Transverse colon (tissue), 4 donors: ENCODE data around the gene KNCN. TPM values are rescaled to one million over a fixed set of nuclear protein-coding genes. Genes with fewer than 3 reads are reported as not detected.

Experiments
- DNase-seq: peaks from one replicate; pipeline ENCODE4 v3.0.0-alpha.2; 2019
- H3K27ac ChIP-seq, 4 donors: fragments of 200-600 bp; sonication (generic); 2 replicates each; pipeline ENCODE4 v1.5.1; 2016 to 2018; ENCODE audit warnings: inconsistent platforms in 4 of 4
- H3K27me3 ChIP-seq: fragments of 200-600 bp; sonication (generic); 2 replicates; pipeline ENCODE4 v1.5.1; 2017; ENCODE audit warnings: inconsistent platforms
- H3K36me3 ChIP-seq, 4 donors: fragments of 200-600 bp; sonication (generic); 2 replicates each; pipeline ENCODE4 v1.5.1; 2017 to 2019; ENCODE audit warnings: inconsistent platforms in 4 of 4
- H3K4me1 ChIP-seq, 4 donors: fragments of 200-600 bp; sonication (generic); 2 replicates each; pipeline ENCODE4 v1.5.1; 2017 to 2020; ENCODE audit warnings: inconsistent platforms in 4 of 4
- H3K4me3 ChIP-seq, 4 donors: fragments of 200-600 bp; sonication (generic); 1 replicate in 1 of 4; 2 replicates in 3 of 4; pipeline versions ENCODE4 v1.5.1 to v1.6.1; 2017 to 2019; ENCODE audit warnings: inconsistent platforms in 4 of 4
- H3K9me3 ChIP-seq, 2 donors: fragments of 200-600 bp; sonication (generic); 2 replicates each; pipeline ENCODE4 v1.5.1; 2017 to 2019; ENCODE audit warnings: inconsistent platforms in 2 of 2
- EP300 ChIP-seq: sonication (generic); formaldehyde crosslinking; IDR thresholded peaks from one replicate; pipeline ENCODE4 v1.6.1; 2017; ENCODE audit warnings: antibody characterized with exemption, low read depth
- POLR2A ChIP-seq: fragments of 450-650 bp; IDR thresholded peaks from one replicate; pipeline ENCODE4 v1.6.1; 2016; ENCODE audit warnings: antibody characterized with exemption, mild to moderate bottlenecking, moderate library complexity
- POLR2AphosphoS5 ChIP-seq, 3 donors: sonication (generic); formaldehyde crosslinking; IDR thresholded peaks; one replicate each; pipeline ENCODE4 v1.6.1; 2016; ENCODE audit warnings: antibody characterized with exemption in 3 of 3
- WGBS, 2 donors: methylation state at CpG; one replicate each; pipeline ENCODE4 v1.1.5; 2018; ENCODE audit warnings: low coverage in 1 of 2; 5-methylcytosine and 5-hydroxymethylcytosine counted together
- in situ Hi-C, 4 donors: fragments of 200-750 bp; cut with MboI; loops; one replicate each; pipeline versions ENCODE4 v1.15.0 to v1.15.1; 2017; ENCODE audit warnings: low sequenced_read_pairs in 3 of 4, low pct_ligation_motif_present in 1 of 4, low pct_unique_long_range_greater_than_20kb in 1 of 4
- intact Hi-C: fragments of 100-400 bp; cut with DNase I; formaldehyde crosslinking; loops from one replicate; pipeline ENCODE4 v1.15.1; 2023; ENCODE audit warnings: low total_unique reads
- total RNA-seq, 4 donors: library from RNA; depleted of rRNA; stranded (reverse); fragments of >200 nt; gene quantifications; one replicate each; pipeline ENCODE4 v1.1.0, GENCODE V29; 2016
- TF ChIP-seq, protein P1 (sequence below), 5 experiments: fragments of 200-600 bp in 3 of 5; fragments of 450-650 bp in 2 of 5; sonication (generic) in 3 of 5; IDR thresholded peaks; 1 replicate in 2 of 5; 2 replicates in 3 of 5; pipeline ENCODE4 v1.5.1; 2016 to 2017; ENCODE audit warnings: antibody characterized with exemption in 5 of 5, inconsistent platforms in 3 of 5, mild to moderate bottlenecking in 2 of 5, moderate library complexity in 1 of 5

KNCN gene
- not detected for total RNA-seq

DNA sequence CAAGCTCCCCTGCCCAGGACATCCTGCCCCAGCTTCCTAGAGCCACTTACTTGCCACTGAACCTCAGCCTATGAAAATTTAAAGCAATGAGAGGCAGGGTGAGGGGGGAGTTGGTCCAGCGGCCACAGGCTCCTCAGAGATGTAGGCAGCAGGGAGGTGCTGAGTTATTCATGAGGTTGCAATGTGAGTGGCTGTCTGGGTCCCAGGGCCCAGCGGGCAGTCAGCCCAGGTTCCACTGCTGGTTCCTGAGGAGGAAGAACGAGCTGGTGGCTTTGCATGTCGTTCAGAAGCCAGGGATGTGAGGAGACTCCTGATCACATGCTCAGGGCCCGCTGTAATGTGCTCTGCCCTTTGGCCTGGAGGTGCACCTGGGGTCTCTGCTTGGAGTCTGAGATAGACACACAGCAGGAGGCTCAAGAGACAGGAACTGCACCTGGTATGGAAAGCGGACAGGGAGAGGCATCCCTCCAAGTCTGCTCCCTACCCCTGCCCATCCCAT lies at the start of gene KNCN:
TSS of gene KNCN (minus strand) at position 51 of the 499 bp plus-strand sequence. CDS start 432 bp downstream, outside the sequence.
- TF ChIP-seq POLR2A (no peak), POLR2AphosphoS5 (IDR thresholded peaks at IDR 0.05) (no peak), EP300 (no peak)
- TF ChIP-seq, protein P1, sequence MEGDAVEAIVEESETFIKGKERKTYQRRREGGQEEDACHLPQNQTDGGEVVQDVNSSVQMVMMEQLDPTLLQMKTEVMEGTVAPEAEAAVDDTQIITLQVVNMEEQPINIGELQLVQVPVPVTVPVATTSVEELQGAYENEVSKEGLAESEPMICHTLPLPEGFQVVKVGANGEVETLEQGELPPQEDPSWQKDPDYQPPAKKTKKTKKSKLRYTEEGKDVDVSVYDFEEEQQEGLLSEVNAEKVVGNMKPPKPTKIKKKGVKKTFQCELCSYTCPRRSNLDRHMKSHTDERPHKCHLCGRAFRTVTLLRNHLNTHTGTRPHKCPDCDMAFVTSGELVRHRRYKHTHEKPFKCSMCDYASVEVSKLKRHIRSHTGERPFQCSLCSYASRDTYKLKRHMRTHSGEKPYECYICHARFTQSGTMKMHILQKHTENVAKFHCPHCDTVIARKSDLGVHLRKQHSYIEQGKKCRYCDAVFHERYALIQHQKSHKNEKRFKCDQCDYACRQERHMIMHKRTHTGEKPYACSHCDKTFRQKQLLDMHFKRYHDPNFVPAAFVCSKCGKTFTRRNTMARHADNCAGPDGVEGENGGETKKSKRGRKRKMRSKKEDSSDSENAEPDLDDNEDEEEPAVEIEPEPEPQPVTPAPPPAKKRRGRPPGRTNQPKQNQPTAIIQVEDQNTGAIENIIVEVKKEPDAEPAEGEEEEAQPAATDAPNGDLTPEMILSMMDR (IDR thresholded peaks at IDR 0.05): no peak
- Histone ChIP-seq H3K4me1 (peaks cover 0 to 9% (median 0%) of the 10 kb centered on the region in 4 donors), H3K36me3 (no peaks in the 10 kb centered on the region), H3K4me3 (no peak within 1 kb of the TSS), H3K27ac (no peak within 1 kb of the TSS), H3K27me3 (peaks cover 24% of the 10 kb centered on the region), H3K9me3 (no peaks in the 10 kb centered on the region)
- in situ Hi-C loops: no loop called here
- no peak for DNase-seq
- intact Hi-C loops: no loop called here
- WGBS, 2 donors: 57% methylated on average over 6 of the region's 6 CpGs; no CpG with 5 or more reads in 1 of the 2 donors

DNA sequence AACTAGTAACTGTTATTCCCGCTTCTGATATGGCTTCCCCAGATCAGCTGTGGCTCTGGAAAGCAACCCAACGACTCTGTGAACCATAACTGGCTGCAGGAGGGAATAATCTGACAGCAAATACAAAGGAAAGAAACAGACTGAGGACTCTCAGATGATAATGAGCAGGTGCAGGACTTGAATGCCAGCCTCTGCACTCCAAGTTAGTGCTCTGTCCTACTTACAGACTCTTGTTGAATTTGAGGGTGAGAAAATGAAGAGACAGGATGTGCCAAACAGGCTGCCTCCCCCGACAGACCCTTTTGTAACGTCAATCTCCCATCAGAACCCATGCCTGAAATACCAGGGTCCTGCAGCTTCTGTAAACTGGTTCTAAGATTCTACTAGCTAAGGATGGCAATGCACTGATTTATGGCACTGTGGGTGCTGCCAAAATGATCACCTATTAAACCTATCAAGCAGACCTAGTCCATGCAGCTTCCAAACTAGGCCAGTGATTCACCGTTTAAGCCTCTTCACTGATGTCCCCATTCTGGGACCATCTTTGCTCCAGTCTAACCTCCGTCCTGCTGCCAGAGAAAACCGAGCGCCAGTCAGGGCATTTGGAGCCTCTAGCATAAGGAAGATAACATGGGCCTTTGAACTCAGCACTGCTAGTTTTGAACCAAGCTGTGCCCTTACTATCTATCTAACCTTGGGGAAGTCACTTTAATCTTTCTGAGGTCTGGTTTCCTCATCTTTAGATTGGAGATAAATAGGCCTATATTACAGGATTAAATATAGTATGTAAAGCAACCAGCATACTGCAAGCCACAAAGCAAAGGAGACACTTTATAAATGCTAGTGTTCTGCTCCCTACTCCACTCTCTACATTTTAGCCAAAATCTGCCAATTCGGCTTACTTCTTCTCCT lies 47.9 kb upstream of the KNCN start:
- WGBS, 2 donors: 77 to 85% methylated on average over 4 to 9 of the region's 9 CpGs
- H3K4me3 ChIP-seq: no peak overlapping the region
- no peaks in the 10 kb centered on the region for H3K27me3 ChIP-seq
- DNase-seq: no peak
- in situ Hi-C loops (no loop called here), intact Hi-C loops (no loop called here)
- H3K36me3 ChIP-seq: peaks cover 0 to 6% (median 0%) of the 10 kb centered on the region in 4 donors
- H3K4me1 ChIP-seq: peaks cover 13 to 55% (median 19%) of the 10 kb centered on the region in 4 donors
- no peaks in the 10 kb centered on the region for H3K9me3 ChIP-seq
- TF ChIP-seq, protein P1 (IDR thresholded peaks at IDR 0.05): no peak
- no peak for TF ChIP-seq EP300
- no peak for TF ChIP-seq POLR2A
- TF ChIP-seq POLR2AphosphoS5 (IDR thresholded peaks at IDR 0.05): no peak
- peak overlapping the region in 3 of 4 donors; percentile 14 to 50 (median 38) for H3K27ac ChIP-seq

DNA sequence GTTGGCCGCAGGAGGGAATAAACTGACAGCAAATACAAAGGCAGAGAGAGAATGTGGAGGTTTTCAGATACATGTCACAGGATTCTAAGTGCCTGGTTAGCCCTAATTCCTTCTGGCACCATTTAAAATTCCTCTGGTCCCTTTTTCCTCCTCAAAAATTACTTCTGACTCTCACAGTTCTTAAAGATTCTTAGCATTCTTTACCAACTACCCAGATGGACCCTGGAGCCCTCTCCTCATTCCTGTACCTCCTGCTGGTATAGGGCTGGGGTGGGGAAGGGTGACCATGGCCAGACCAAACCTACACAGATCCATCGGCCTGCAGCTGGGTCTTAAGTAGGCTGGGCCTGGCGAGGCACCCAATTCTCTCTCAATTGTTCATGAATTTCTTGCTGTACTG lies 45.4 kb upstream of the KNCN start:
- DNase-seq: no peak
- in situ Hi-C loops: no loop called here
- intact Hi-C loops: no loop called here
- no peak overlapping the region for H3K27ac ChIP-seq
- no peak overlapping the region for H3K4me3 ChIP-seq
- no peaks in the 10 kb centered on the region for H3K27me3 ChIP-seq
- no peaks in the 10 kb centered on the region for H3K9me3 ChIP-seq
- peaks cover 0 to 23% (median 3%) of the 10 kb centered on the region in 4 donors for H3K36me3 ChIP-seq
- H3K4me1 ChIP-seq: peaks cover under 1 to 38% (median 10%) of the 10 kb centered on the region in 4 donors
- TF ChIP-seq, protein P1 (IDR thresholded peaks at IDR 0.05): no peak
- TF ChIP-seq POLR2A: no peak
- no peak for TF ChIP-seq EP300
- no peak for TF ChIP-seq POLR2AphosphoS5 (IDR thresholded peaks at IDR 0.05)
- WGBS, 2 donors: 95 to 97% methylated on average over 2 to 3 of the region's 3 CpGs

DNA sequence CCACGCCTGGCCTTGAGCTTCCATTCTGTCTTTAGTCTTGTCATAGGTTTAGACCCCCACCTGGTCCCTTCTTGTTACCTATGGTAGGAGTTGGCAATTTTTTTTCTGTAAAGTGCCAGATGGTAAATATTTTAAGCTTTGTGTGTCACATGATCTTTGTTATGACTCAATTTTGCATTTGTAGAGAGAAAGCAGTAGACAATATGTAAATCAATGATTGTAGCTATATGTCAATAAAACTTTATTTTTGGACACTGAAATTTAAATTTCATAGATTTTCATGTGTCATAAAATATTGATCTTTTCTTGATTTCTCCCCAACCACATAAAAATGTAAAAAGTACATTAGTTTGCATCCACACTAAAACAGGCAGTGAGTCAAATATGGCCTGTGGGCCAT lies 44.6 kb upstream of the KNCN start:
- H3K4me1 ChIP-seq: peaks cover 0 to 33% (median 10%) of the 10 kb centered on the region in 4 donors
- no peaks in the 10 kb centered on the region for H3K27me3 ChIP-seq
- peaks cover 0 to 30% (median 4%) of the 10 kb centered on the region in 4 donors for H3K36me3 ChIP-seq
- DNase-seq: no peak
- peak overlapping the region in 1 of 4 donors; percentile 16 for H3K27ac ChIP-seq
- no peak for TF ChIP-seq EP300
- TF ChIP-seq, protein P1 (IDR thresholded peaks at IDR 0.05): no peak
- intact Hi-C loops: no loop called here
- H3K4me3 ChIP-seq: no peak overlapping the region
- 95% methylated on average over 1 of the region's 1 CpG; no CpG with 5 or more reads in 1 of the 2 donors for WGBS, 2 donors
- in situ Hi-C loops: no loop called here
- no peaks in the 10 kb centered on the region for H3K9me3 ChIP-seq
